HG03108 (cell line): ENCODE measurements around the gene ANKS4B.
"Not testable (repeated sequence)": the region's sequence is repeated elsewhere in the genome, so short reads cannot be mapped to it uniquely, and the experiment has no call there.

Source experiments
- ATAC-seq: cut with Tn5 transposase; IDR thresholded peaks from one replicate; pipeline ENCODE4 v1.9.1; 2021; ENCODE audit warnings: moderate library complexity; ENCODE audit not compliant: unreplicated experiment

ANKS4B gene

GRCh38 chr16:21233521-21234150, at the start of gene ANKS4B:
Gene ANKS4B, plus strand, starts transcription at chr16:21233699. Its CDS starts 39 bp downstream, at chr16:21233738.
- no peak for ATAC-seq

GRCh38 chr16:21183995-21184394, 49.5 kb upstream of the ANKS4B start:
- no peak for ATAC-seq

DNA sequence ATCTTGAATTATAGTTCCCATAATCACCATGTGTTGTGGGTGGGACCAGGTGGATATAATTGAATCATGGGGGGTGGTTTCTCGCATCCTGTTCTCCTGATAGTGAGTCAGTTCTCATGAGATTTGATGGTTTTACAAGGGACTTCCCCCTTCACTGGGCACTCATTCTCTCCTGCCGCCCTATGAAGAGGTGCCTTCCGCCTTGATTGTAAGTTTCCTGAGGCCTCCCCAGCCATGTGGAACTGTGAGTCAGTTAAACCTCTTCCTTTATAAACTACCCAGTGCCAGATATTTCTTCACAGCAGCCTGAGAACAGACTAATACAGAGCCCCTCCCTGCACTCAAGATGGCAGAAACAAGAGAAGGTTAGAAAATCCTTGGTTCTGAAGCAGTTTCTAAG, 48.7 kb upstream of the ANKS4B start:
- no peak for ATAC-seq

DNA sequence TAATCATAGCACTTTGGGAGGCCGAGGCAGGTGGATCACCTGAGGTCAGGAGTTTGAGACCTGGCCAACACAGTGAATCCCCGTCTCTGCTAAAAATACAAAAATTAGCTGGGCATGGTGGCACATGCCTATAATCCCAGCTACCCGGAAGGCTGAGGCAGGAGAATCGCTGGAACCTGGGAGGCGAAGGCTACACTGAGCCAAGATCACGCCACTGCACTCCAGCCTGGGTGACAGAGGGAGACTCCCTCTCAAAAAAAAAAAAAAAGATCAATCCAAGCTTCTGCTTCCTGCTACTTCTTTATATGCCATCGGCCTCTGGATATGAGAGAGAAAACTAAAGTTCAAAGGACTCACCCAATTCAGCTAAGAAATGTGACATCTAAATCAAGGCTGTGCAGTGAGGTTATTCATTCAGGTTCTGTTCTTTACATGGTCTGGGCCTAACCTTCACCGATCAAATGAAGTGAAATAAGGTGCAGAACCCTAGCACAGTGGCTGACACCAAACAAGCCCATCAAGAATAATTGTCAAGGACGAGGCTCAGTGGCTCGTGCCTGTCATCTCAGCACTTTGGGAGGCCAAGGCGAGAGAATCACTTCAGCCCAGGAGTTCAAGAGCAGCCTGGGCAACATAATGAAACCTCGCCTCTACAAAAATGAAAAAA, 47.7 kb upstream of the ANKS4B start:
- no peak for ATAC-seq

DNA sequence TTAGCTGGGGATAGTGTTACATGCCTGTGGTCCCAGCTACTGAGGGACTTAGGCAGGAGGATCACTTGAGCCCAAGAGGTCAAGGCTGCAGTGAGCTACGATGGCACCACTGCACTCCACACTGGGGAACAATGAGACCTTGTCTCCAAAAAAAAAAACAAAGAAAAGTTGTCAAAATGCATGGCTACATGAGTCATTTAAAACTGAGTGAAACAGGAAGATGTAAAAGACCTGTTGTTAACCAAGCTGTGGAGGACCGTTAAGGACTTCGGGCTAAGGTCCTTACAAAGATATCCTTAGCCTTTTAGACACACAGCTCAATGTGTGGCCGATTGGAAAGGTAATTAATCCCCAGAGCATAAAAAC, 47.2 kb upstream of the ANKS4B start:
- no peak for ATAC-seq

DNA sequence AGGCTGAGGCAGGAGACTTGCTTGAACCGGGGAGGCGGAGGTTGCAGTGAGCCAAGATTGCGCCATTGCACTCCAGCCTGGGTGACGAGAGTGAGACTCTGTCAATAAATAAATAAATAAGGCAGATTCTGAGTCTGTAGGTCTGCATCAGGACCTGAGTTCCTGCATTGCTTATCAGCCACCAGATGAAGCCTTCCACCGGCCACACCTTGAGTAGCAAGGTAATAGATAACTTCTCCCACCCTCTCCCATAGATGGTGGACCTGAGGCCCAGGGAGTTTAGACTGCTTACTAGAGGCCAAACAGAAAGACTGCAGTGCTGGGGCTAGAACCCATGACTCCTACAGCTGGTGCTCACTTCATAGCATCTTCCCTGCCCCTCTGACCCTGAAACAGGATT, 44.2 kb upstream of the ANKS4B start:
- no peak for ATAC-seq

DNA sequence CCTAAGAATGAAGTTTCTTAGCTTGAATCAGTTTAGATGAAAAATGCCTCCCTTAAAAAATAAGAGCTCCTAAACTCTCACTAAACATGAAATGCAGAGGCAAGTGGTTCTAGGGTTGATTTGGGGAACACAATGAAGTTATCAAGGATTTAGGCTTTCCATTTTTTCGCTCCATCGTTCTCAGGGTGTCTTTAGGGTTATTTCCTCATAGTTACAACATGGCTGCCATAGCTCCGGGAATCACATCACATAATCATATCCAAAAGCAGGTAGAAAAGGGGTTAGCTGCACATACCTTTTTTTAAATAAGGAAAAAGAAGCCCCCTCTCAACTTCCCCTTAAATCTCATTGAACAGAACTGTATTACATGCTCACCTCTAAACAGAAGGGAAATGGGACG, 43.5 kb upstream of the ANKS4B start:
- ATAC-seq = no peak

DNA sequence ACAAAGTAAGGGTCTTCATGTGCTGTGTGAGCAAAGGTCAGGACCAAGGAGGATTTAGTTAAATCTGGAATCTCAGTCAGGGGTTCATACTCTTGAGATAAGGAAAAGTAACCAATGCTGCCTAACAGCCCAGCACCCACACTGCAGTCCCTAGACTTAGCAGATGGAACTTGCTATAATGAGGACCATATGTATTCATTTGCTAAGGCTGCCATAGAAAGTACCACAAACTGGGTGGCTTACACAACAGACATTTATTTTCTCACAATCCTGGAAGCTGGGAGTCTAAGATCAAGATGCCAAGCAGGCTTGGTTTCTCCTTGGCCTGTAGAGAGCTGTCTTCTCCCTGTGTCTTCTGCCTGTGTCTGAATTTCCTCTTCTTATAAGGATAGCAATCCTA, 42.9 kb upstream of the ANKS4B start:
- no peak for ATAC-seq

DNA sequence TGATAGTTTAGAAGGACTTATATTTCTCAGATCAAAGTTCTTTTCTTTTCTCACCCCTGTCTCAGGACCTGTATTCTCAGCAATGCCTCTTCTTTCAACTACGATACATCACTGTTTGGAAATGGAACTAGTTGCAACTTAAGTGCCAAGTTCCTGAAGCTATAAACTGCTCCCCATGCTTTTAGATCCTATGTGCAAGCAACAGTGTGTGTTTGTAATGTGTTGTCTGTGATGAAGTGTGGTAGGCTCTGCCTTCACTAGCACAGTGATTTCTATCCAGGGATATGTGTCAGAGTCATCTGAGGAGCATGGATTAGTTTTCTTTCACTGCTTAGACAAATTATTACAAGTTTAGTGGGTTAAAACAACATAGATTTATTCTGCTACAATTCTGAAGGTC, 40.5 kb upstream of the ANKS4B start:
- ATAC-seq = no peak

GRCh38 chr16:21194771-21195301, 38.7 kb upstream of the ANKS4B start:
- ATAC-seq = no peak

DNA sequence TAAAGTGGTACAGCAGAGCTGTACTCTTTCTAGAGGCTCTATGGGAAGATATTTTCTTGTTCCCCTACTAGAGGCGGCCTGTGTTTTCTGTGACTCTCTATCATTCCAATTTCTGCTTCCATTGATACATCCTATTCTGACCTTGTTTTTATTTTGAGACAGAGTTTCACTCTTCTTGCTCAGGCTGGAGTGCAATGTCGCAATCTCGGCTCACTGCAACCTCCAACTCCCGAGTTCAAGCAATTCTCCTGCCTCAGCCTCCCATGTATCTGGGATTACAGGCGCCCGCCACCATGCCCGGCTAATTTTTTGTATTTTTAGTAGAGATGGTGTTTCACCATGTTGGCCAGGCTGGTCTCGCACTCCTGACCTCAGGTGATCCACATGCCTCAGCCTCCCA, 38.2 kb upstream of the ANKS4B start:
- not testable (repeated sequence) for ATAC-seq

DNA sequence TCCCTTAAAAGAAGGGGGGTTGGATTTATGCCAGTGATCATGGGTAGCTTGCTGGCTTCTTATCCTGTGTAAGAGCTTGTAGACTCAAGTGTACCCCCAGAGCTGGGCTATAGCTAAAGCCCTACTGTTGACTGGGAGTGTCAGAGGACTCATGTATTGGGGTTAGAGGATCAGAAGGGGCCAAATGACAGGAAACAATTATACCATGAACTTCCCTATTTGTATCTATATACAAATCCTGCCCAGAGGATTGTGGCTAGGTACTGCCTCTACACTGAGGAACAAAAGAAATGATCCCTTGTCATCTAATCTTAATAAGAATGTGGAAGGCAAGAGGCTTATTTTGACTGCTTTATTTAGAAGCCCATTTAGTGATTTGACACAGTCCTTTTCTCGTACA, 36.4 kb upstream of the ANKS4B start:
- no peak for ATAC-seq

GRCh38 chr16:21197621-21198020, 35.9 kb upstream of the ANKS4B start:
- ATAC-seq = no peak

DNA sequence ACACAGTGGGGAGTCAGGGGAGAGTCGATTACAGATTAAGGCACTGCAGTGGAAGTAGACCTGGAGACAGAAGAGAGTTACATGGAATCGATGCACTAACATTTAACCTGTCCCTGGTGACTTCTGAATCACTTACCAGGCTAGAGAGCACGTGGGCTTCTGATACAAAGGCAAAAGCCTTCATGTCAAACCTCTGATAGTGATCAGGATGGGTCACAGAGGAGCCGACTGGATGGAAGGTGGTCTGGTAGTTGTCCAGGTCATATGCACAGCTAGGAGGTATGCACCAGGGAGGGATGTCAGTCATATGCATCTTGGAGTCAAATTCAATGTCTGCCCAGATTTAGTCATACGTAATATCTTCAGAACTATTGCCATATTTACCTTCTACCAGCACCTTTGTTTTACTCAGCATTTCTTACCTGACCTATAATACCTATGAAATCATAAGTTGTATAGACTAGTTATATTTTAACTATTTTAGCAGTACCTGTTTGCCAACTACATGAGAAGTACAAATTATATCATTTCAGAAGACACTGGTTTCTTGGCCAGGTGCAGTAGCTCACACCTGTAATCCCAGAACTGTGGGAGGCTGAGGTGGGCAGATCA, 33.8 kb upstream of the ANKS4B start:
- ATAC-seq = no peak

- no peak for ATAC-seq
These were observed 30.2 kb upstream of the ANKS4B start for GRCh38 chr16:21203155-21203797.

DNA sequence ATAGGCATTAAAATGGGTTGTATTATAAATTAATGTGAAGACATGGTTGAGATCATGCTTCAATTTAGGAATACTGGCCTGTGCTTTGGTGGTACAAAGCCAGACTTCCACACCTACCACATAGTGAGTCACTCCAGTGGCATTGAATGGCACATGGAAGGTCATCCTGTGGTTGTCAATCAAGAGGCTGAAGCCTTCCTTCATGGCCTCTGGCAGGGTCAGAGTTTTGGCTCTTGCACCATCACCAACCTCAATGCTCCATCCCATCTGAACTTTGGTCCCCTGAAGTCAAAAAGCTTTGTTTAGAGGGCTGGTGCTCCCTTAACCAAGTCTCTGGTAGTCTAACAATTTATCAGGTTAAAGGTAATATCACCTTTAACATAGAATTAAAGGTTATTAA, 28.2 kb upstream of the ANKS4B start:
- ATAC-seq = no peak

GRCh38 chr16:21206550-21206949, 26.9 kb upstream of the ANKS4B start:
- no peak for ATAC-seq

- no peak for ATAC-seq
These were observed 24.9 kb upstream of the ANKS4B start for GRCh38 chr16:21208446-21209230.

DNA sequence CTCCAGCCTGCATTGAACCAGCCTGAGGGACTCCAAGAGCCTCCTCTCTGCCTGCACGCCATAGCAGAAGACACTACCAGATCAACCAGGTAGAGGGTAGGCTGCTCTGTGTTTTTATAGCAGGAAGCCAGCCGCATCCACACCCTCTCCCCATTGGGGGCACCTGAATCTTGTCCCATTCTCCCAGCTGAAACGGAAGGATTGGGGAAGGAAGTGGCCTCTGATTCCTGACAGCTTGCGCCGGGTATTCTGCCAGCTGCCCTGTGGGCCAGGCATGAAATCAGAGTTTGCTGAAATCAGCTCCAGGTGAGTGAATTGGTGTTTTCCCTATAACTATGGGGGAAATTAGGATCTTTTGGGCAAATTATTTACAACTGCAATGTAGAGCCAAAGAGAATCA, 22.0 kb upstream of the ANKS4B start, which contains the start of gene ZP2:
TSS of gene ZP2 (minus strand) at position 89 of the 400 bp plus-strand sequence. CDS start at position 62, 27 bp downstream.
- no peak for ATAC-seq

DNA sequence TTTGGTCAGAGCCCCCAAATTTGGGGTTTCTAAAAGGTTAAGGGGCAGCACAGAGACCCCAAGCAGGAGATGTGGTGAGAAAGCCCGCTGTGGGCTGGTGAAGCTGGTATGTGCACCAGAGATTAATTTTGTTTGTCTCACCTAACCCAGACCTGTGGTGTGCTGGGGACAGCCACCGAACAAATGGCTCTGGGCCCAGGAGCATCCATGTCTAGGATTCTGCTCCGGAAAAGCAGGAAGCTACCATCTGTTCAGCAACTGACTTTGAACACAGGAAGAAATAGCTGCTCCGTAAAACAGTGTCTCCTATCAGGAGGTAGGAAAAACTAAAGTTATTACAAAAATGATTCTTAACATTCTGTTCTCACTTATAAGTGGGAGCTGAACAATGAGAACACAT, 19.4 kb upstream of the ANKS4B start:
- no peak for ATAC-seq

DNA sequence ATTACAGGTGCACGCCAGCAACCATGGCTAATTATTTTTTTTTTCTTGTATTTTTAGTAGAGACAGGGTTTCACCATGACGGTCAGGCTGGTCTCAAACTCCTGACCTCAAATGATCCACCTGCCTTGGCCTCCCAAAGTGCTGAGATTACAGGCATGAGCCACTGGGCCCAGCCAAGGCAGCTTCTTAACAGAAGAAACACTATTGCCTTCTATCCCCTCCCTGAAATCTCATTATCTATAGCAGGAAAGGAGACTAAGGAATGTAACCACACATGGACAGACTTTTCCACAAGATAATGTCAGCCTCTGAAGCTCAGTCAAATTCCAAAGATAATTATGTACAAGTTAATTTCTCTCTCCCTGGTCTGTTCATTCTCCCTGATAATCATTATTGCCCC, 16.4 kb upstream of the ANKS4B start:
- ATAC-seq = no peak
